HG03175 (cell line): ENCODE measurements around the gene KCNV2.

Experiments
- ATAC-seq: cut with Tn5 transposase; IDR thresholded peaks from one replicate; pipeline ENCODE4 v1.9.1; 2021; ENCODE audit warnings: mild to moderate bottlenecking, moderate library complexity; ENCODE audit not compliant: unreplicated experiment

KCNV2 gene

DNA sequence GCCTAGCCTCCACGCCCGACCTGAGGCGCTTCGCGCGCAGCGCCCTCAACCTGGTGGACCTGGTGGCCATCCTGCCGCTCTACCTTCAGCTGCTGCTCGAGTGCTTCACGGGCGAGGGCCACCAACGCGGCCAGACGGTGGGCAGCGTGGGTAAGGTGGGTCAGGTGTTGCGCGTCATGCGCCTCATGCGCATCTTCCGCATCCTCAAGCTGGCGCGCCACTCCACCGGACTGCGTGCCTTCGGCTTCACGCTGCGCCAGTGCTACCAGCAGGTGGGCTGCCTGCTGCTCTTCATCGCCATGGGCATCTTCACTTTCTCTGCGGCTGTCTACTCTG, 1.4 kb downstream of the KCNV2 start:
- ATAC-seq: no peak

GRCh38 chr9:2720179-2720654, 2.9 kb downstream of the KCNV2 start:
- no peak for ATAC-seq

- no peak for ATAC-seq
These were observed 5.4 kb downstream of the KCNV2 start for GRCh38 chr9:2722715-2723114.

GRCh38 chr9:2723376-2724065, 6.2 kb downstream of the KCNV2 start:
- no peak for ATAC-seq

- ATAC-seq: no peak
These were observed 7.8 kb downstream of the KCNV2 start for GRCh38 chr9:2725126-2725525.

GRCh38 chr9:2725898-2726649, 8.8 kb downstream of the KCNV2 start:
- no peak for ATAC-seq

- no peak for ATAC-seq
These were observed 9.5 kb downstream of the KCNV2 start for GRCh38 chr9:2726650-2727340.

- ATAC-seq: no peak
These were observed 10.1 kb downstream of the KCNV2 start for GRCh38 chr9:2727374-2727773.

DNA sequence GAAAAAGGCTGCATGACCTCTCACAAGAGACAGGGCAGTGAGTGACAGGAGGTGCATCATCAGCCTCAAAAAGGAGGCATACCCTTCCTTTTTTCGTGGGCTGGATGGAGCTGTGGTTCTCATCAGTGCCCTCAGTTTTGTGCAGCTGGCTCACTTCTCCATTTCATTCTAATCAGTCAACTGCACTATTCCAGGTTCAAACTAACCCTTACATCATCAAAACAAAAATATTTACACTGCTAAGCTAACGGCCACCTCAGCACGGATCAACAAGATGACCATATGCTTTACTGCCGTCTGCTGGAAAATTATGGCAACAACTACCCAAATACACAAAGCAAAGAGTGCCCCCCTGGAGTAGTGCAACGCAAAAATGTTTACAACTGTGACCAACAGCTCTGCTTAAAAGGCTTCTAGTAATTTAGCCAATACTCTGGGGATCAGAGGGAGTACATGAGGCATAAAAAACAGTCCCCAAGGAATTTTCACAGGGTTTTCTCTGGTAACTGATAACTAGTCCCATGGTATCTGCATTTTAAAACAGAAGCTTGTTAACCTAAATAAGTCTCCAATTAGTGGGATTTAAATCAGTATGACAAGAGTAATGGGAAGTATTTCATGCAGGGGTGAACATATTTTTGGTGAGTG, 10.8 kb downstream of the KCNV2 start:
- peak; percentile 87 for ATAC-seq

DNA sequence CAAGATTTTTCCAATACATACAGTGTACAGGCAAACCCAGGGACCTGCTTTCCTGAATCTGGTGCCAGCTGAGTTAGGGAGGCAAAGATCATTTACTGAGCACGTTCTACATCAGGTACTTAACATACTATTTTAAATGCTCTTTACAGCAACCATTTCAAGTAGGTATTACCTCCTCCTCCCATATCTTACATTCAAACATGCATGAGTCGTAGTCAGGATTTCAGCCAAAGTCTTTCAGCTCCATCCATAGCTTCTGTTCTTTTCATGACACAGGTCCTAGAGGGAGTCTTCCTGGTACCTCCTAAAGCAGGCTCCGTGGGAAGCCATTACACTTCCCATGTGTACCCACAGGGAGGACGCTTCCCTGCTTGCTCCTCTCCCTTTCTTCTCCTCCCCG, 11.7 kb downstream of the KCNV2 start:
- no peak for ATAC-seq

DNA sequence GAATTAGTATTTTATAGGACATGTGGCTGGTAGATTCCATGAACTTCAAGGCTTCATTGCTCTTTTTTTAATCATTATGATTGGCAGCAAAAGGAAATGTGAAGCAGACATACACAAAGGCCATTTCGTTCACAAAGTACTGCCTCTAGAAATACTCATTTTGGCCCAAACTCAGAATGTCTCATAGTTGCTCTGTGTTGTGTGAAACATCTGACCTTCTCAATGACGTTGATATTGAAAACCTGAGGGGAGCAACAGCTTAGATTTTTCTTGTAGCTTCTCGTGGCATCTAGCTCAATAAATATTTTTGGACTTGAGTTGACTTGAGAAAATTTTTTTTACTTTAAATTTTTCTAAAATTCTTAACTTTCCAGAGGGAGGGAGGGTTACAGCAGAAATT, 12.4 kb downstream of the KCNV2 start:
- ATAC-seq: no peak

DNA sequence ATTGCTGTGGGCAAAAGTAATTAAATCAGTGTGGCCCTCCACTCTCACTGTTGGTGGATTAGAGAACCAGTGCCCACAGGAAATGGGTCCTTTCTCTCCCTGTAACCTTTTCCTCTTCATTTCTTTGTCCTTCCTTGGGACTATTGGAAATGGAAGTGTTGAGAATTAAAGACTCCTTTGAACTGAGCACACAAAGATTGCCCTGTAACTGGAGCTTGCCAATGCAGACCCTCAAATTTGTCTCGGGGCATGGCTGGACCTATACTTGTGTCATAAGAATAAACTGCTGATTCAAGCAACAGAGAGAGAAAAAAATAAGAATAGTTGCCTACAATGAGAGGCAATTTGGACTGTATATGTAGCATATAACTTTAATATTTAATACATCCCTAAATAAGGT, 13.7 kb downstream of the KCNV2 start:
- ATAC-seq: no peak

DNA sequence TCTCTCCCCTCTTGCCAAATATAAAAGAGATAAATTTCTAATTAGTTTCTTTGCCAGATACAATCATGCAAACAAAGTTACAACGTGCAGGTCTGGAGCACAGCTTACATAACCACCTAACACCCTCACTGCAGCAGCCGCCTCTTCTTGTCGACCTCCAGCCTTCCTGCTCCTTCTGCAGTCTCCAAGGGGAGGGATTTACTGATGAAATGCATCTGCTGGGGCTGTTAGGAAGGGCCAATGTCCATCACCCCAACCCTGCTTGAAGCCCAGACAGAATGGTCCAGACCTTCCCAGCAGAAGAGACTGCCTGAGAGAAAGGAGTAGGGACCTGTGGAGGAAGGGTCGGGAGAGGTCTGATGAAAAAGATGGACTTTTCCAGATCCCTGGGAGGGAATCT, 15.2 kb downstream of the KCNV2 start:
- ATAC-seq: no peak

DNA sequence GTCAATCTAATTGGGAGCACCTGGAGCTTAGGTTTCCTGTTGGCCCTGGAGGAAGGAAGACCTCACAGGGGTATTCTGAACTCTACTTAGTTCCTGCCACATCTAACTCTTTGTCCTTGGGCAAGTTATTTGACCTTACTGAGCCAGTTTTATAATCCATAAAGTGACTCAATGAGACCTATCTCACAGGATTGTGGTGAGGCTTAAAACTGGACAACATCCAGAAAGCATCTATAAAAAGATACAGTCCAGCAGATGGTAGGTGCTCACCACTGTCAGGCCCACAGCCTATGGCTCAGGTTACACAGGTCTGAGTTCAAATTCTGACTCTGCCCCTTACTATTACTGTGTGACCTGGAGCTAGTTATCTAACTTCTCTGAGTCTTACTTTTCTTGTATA, 23.3 kb downstream of the KCNV2 start:
- ATAC-seq: no peak

GRCh38 chr9:2741441-2742158, 24.3 kb downstream of the KCNV2 start:
- no peak for ATAC-seq

DNA sequence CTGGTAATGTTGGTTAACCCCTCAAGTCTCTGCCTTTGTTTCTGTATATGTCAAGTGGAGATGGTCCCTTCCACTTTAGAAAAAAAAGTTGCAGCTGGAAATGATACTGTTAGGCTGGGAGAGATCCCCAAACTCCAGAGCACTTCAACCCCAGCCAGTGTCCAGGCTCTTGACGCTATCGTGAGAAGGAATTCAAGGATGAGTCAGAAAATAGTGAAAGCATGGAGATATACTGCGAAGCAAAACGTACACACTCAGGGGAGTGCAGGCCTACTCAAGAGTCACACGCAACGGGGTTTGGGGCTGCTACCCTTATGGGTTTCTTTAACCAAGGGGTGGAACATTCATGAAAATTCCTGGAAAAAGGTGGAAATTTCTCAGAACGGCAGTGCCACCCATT, 24.9 kb downstream of the KCNV2 start:
- no peak for ATAC-seq

- no peak for ATAC-seq
These were observed 26.7 kb downstream of the KCNV2 start for GRCh38 chr9:2743937-2744529.

DNA sequence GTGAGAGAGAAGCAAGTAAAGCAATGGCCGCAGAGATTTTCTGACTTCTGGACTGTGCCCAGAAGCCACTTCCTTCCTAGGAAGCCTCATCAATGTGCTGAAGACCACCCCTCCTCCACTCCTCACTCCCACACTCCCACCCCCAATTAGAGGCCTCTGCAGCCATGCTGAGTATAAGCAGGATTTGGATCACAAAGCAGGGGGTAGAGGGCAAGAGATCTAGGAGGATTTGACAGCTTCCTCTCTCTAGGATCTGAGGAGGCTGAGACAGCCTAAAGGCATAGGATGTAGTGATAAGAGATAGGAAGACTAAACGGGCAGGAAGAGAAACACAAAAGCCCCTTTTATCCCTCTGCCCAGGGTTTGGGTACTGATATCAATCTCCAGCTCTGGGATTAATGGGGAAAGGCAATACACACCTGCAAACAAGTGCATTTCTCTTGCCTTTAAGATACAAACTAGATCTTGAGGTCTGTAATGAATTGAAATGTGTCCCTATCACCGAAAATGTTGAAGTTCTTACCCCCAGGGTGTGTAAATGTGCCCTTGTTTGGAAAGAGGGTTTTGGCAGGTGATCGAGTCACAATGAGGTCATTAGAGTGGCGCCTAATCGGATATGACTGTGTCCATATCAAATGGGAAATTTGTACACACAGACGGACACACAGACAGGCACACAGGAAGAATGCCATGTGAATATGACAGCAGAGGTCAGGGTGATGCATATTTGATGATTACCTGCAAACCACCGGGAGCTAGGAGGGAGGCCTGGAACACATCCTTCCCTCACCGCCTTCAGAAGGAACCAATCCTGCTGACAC, 28.5 kb downstream of the KCNV2 start:
- ATAC-seq: no peak

GRCh38 chr9:2749485-2749884, 32.2 kb downstream of the KCNV2 start:
- ATAC-seq: no peak

GRCh38 chr9:2755285-2755684, 38.0 kb downstream of the KCNV2 start:
- ATAC-seq: no peak
